Activated CD4-positive, alpha-beta T cell treated with anti-CD3 and anti-CD28 coated beads, Interleukin-2, Interleukin-4, amounts not matched to agents 100 ng/mL and 50 ng/mL, durations not matched to agents 16 hours and 8 hours (primary cell): ENCODE data around the gene BEND3.
"Not testable (repeated sequence)": the region's sequence is repeated elsewhere in the genome, so short reads cannot be mapped to it uniquely, and the experiment has no call there.

Experiments
- DNase-seq: peaks from one replicate; pipeline ENCODE4 v3.0.0-alpha.2; 2020; ENCODE audit warnings: low spot score

Gene BEND3

GRCh38 chr6:107121266-107121665 is 6.0 kb upstream of the BEND3 start:
- DNase-seq: no peak

- no peak for DNase-seq
Observed at GRCh38 chr6:107120404-107120803, 5.1 kb upstream of the BEND3 start.

- no peak for DNase-seq
Observed at GRCh38 chr6:107118976-107119375, 3.7 kb upstream of the BEND3 start.

- not testable (repeated sequence) for DNase-seq
Observed at GRCh38 chr6:107118540-107118939, 3.2 kb upstream of the BEND3 start.

- DNase-seq: no peak
Observed at GRCh38 chr6:107116931-107117330, 1.6 kb upstream of the BEND3 start.

GRCh38 chr6:107116328-107116892 is 1.1 kb upstream of the BEND3 start:
- peak; percentile 17 for DNase-seq

GRCh38 chr6:107115695-107116327 is 496 bp upstream of the BEND3 start:
- DNase-seq: peak; percentile 34

- peak; percentile 75 for DNase-seq
Observed at GRCh38 chr6:107114213-107114925, 946 bp downstream of the BEND3 start.

- no peak for DNase-seq
Observed at GRCh38 chr6:107110200-107110599, 5.1 kb downstream of the BEND3 start.

GRCh38 chr6:107108201-107108890 is 7.0 kb downstream of the BEND3 start:
- no peak for DNase-seq

- DNase-seq: no peak
Observed at GRCh38 chr6:107107791-107108190, 7.5 kb downstream of the BEND3 start.

- DNase-seq: no peak
Observed at GRCh38 chr6:107106165-107106564, 9.2 kb downstream of the BEND3 start.

GRCh38 chr6:107105511-107106116 is 9.7 kb downstream of the BEND3 start:
- DNase-seq: no peak

GRCh38 chr6:107103082-107103481 is 12.2 kb downstream of the BEND3 start:
- no peak for DNase-seq

- DNase-seq: no peak
Observed at GRCh38 chr6:107102414-107102805, 12.9 kb downstream of the BEND3 start.

GRCh38 chr6:107101686-107102413 is 13.5 kb downstream of the BEND3 start:
- no peak for DNase-seq

GRCh38 chr6:107101211-107101610 is 14.1 kb downstream of the BEND3 start:
- DNase-seq: no peak

GRCh38 chr6:107098436-107099307 is 16.6 kb downstream of the BEND3 start:
- no peak for DNase-seq

GRCh38 chr6:107084459-107084858 is 30.9 kb downstream of the BEND3 start:
- DNase-seq: not testable (repeated sequence)

GRCh38 chr6:107083921-107084320 is 31.4 kb downstream of the BEND3 start:
- no peak for DNase-seq
